Fibroblast of the aortic adventitia (primary cell): ENCODE results near the gene NCKAP5. TPM values are rescaled to one million over a fixed set of nuclear protein-coding genes. Genes with fewer than 3 reads are reported as not detected.
A peak's percentile ranks its signal among the peaks of the same experiment; 100 is the strongest.

Experiments used
- DNase-seq: peaks from one replicate; pipeline ENCODE4 v3.0.0-alpha.2; 2010; ENCODE audit warnings: low read depth
- H3K4me3 ChIP-seq: 2 replicates; pipeline ENCODE4 v1.5.1; 2011; ENCODE audit warnings: low read depth, mild to moderate bottlenecking, control low read depth, low read length, moderate library complexity
- total RNA-seq: library from RNA; depleted of rRNA; stranded (reverse); fragments of >200 nt; gene quantifications from 2 replicates; pipeline ENCODE4 v1.2.3, GENCODE V29; 2012; ENCODE audit warnings: low replicate concordance
- TF ChIP-seq, protein P1 (sequence below): IDR thresholded peaks from 2 replicates; pipeline ENCODE4 v1.5.1; 2011; ENCODE audit warnings: mild to moderate bottlenecking, low read length, control low read depth, inconsistent platforms; ENCODE audit not compliant: insufficient read depth

The NCKAP5 gene
- total RNA-seq, 1 donor: 4.4 TPM

- TF ChIP-seq, protein P1, sequence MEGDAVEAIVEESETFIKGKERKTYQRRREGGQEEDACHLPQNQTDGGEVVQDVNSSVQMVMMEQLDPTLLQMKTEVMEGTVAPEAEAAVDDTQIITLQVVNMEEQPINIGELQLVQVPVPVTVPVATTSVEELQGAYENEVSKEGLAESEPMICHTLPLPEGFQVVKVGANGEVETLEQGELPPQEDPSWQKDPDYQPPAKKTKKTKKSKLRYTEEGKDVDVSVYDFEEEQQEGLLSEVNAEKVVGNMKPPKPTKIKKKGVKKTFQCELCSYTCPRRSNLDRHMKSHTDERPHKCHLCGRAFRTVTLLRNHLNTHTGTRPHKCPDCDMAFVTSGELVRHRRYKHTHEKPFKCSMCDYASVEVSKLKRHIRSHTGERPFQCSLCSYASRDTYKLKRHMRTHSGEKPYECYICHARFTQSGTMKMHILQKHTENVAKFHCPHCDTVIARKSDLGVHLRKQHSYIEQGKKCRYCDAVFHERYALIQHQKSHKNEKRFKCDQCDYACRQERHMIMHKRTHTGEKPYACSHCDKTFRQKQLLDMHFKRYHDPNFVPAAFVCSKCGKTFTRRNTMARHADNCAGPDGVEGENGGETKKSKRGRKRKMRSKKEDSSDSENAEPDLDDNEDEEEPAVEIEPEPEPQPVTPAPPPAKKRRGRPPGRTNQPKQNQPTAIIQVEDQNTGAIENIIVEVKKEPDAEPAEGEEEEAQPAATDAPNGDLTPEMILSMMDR: no peak
- DNase-seq: peak; percentile 22
- H3K4me3 ChIP-seq: no peak overlapping the region
Observed at GRCh38 chr2:133026536-133027177, 541.6 kb downstream of the NCKAP5 start.

- peak; percentile 19 for DNase-seq
- TF ChIP-seq, protein P1: no peak
Observed at GRCh38 chr2:133025004-133025403, 543.3 kb downstream of the NCKAP5 start.

DNA sequence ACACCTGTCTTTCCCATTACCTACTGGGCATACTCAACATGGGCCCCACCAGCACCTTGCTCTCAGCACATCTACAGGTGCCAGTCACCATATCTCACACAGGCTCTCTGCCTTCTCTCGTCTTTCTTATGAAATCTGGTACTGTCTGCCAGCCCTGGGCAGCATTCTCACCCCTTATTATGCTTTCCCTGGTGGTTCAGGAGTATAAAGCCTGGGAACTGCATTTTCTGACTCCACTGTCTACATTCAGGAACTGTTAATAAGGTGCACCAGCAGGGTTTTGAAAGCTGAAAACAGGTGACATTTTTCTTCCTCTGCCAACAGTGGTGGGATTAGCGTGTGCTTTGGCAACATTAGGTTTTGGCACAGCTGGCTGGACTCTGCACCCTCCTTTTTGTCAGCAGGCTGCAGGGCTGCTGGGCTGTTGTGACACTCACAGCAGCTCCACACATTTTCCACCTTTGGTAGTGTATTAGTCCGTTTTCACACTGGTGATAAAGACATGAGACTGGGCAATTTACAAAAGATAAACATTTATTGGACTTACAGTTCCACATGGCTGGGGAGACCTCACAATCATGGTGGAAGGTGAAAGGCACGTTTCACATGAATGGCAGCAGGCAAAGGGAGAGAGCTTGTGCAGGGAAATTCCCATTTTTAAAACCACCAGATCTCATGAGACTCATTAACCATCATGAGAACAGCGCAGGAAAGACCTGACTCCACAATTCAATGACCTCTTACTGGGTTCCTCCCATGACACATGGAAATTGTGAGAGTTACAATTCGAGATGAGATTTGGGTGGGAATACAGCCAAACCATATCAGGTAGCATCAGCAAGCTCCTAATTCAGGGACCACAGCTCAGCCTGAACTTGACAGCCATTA, 555.2 kb downstream of the NCKAP5 start:
- no peak for DNase-seq
- TF ChIP-seq, protein P1: no peak
- H3K4me3 ChIP-seq: no peak overlapping the region

More at GRCh38 chr2:133025004-133025403, 543.3 kb downstream of the NCKAP5 start:
- no peak overlapping the region for H3K4me3 ChIP-seq

GRCh38 chr2:133004623-133005022, 563.6 kb downstream of the NCKAP5 start:
- no peak overlapping the region for H3K4me3 ChIP-seq
- no peak for DNase-seq
- TF ChIP-seq, protein P1: no peak

GRCh38 chr2:132999421-132999820, 568.8 kb downstream of the NCKAP5 start:
- H3K4me3 ChIP-seq: no peak overlapping the region
- TF ChIP-seq, protein P1: no peak
- DNase-seq: no peak

- no peak for DNase-seq
- H3K4me3 ChIP-seq: no peak overlapping the region
- TF ChIP-seq, protein P1: no peak
Observed at GRCh38 chr2:132998221-132998620, 570.0 kb downstream of the NCKAP5 start.
